ENCODE data around the gene PINLYP.

GRCh38 chr19:43618921-43619261 lies 43.3 kb downstream of the PINLYP start:
- peak; percentile 47; the same call in 1 of the 2 replicates for TF ChIP-seq TAF1 (IDR thresholded peaks at IDR 0.05; ENCODE audit: borderline replicate concordance, low read depth, low read length)
- no peak for TF ChIP-seq YY1 (IDR thresholded peaks at IDR 0.05; ENCODE audit: low read depth)
- TF ChIP-seq CHD2 (IDR thresholded peaks at IDR 0.05; ENCODE audit: low read length, partially characterized antibody): peak; percentile 43
- TF ChIP-seq ELF1 (IDR thresholded peaks at IDR 0.05): no peak
- no peak for TF ChIP-seq EZH2phosphoT487 (IDR thresholded peaks at IDR 0.05; ENCODE audit: borderline replicate concordance, low read depth)
- no peak for TF ChIP-seq CTCF (IDR thresholded peaks at IDR 0.05)
- no peak for TF ChIP-seq EP300 (IDR thresholded peaks at IDR 0.05; ENCODE audit: borderline replicate concordance in 1 of 2, low read depth in 1 of 2, low read length in 1 of 2)
